Left colon (tissue), 2 donors: ENCODE data around the gene FASTKD1. TPM values are rescaled to one million over a fixed set of nuclear protein-coding genes. Genes with fewer than 3 reads are reported as not detected.
"Not testable (repeated sequence)": the region's sequence is repeated elsewhere in the genome, so short reads cannot be mapped to it uniquely, and the experiment has no call there.

Experiments used
- ATAC-seq: fragments of 200-7000 bp; cut with Tn5 transposase; one replicate; pipeline ENCODE4 v1.9.1; 2020; ENCODE audit warnings: mild to moderate bottlenecking, moderate library complexity
- DNase-seq, 2 donors: peaks; one replicate each; pipeline ENCODE4 v3.0.0-alpha.2; 2020
- intact Hi-C, 2 donors: fragments of 100-400 bp; cut with DNase I in 1 of 2; cut with micrococcal nuclease in 1 of 2; formaldehyde crosslinking; loops; one replicate each; pipeline versions ENCODE4 v1.11.2 to v1.14.0; 2022; cut with DNase I, micrococcal nuclease
- long read RNA-seq: library from polyadenylated mRNA; unstranded; transcript quantifications from one replicate; pipeline ENCODE4 v2.0.0, GENCODE V29; 2021
- total RNA-seq, 2 donors: library from RNA; stranded (reverse); fragmentation: NEBNext Ultra II Directional; extraction: Animal tissue kit (Norgen Biotek cat#: 25700); gene quantifications; one replicate each; pipeline ENCODE4 v1.2.1, GENCODE V29; 2021
- donor health status: DM: no; HTN: no; CAD: no.
- donor health status: DM: yes; HTN: yes; CAD: no.

FASTKD1 gene, protein sequence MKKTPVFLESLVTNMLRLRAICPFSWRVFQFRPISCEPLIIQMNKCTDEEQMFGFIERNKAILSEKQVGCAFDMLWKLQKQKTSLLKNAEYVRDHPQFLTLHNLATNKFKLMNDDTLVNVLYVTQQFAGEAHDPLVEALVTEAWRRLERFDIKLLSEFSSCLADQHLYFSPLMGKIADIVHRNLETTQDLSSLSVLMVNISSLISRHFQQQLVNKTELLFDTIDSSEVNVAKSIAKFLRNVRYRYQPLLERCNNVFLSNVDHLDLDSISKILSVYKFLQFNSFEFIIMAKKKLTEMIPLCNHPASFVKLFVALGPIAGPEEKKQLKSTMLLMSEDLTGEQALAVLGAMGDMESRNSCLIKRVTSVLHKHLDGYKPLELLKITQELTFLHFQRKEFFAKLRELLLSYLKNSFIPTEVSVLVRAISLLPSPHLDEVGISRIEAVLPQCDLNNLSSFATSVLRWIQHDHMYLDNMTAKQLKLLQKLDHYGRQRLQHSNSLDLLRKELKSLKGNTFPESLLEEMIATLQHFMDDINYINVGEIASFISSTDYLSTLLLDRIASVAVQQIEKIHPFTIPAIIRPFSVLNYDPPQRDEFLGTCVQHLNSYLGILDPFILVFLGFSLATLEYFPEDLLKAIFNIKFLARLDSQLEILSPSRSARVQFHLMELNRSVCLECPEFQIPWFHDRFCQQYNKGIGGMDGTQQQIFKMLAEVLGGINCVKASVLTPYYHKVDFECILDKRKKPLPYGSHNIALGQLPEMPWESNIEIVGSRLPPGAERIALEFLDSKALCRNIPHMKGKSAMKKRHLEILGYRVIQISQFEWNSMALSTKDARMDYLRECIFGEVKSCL
- 10 to 100 TPM; 65.8 to 69.2 TPM for total RNA-seq
- long read RNA-seq, transcript FASTKD1-204 (15 exons, 2,967 nt), result major isoform, 43 of 72 reads
- long read RNA-seq, partial matches to known transcripts, result 11 of 72 reads
- long read RNA-seq, other reads (novel, unspliced or antisense), result 17 of 72 reads

DNA sequence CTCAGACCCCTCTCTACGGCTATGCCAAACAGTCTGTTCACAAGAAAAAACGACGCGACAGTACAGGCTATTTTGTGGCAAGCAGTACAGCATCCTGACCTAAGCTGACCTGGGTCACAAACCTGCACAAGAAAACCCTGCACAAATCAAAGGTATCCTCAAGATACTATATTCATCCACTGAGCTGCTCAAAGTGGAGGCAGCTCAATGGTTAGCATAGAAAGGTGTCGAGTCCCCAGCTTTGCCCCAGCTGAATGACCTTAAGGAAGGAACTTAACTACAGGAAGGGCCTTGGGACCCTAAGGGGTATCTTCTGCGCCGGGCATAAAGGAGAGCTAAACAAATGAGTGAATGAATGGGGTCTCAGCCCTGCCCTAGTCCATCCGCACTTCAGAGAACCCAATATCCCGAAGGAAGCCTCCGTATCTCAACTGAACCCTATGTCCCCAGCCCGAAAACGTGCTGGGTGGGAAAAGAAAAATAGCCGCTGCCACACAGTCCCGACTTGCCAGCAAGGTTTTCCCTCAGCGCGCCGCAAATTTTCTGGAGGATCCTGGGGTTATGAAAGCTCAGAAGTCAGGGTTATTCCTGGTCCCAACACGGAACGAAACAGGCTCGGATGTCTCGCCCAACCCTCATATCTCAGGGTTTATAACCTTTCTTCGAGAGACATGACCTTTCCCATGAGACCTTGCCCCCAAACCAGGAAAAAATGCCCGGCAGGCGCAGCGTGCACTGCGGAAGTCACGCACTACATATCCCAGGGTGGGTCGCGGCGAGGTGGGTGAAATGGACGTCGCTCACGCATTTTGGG lies at the start of gene FASTKD1:
FASTKD1 (minus strand) TSS at position 706 of the 814 bp plus-strand sequence. CDS start 1,836 bp downstream, outside the sequence.
- DNase-seq (peak; percentile 93 to 94), ATAC-seq (peak; percentile 98)
- intact Hi-C loops, result loop anchor here in 1 of 2 donors (10.0 kb wide), 1 partner anchor 111 kb away; no protein-coding TSS in a partner anchor

DNA sequence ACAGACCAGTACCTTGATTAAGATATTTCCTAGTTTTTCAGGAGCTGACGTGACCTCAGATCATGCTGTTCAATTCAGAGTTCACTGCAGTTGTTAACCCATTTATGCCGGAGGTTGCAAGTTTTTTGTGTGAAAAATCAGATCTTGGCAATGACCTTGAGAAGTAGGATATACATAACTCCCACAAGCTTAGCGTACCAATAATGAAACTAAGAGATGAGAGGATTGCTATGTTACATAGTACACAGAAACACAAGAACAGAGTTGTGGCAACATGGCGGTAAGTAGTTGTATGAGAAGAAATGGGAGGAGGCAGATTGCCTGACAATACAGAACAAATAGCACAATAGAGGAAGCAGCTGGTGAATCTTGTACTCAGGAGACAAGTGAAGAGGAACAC lies 49.6 kb upstream of the FASTKD1 start:
- no peak for ATAC-seq

DNA sequence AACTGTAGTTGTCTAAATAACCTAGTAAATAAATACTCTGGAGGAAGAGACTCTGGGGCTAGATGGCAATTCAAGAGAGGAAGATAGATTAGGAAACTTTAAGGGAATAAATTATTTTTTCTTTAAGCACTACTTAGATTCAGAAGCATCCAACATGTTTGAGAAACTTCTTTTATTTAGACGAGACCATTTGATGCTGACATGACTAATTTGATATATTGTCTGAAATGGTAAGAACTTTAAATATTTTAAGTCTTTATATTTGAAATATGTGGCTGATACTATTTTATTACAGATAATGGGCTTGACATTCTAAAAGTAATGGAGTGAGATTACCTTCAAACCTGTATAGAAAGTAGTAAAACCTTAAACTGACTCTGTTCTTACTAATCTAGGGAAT lies 46.8 kb upstream of the FASTKD1 start:
- DNase-seq (no peak), ATAC-seq (no peak)
- intact Hi-C loops, result no loop called here

More for the DNA sequence above, 49.6 kb upstream of the FASTKD1 start:
- intact Hi-C loops, result no loop called here
- no peak for DNase-seq

DNA sequence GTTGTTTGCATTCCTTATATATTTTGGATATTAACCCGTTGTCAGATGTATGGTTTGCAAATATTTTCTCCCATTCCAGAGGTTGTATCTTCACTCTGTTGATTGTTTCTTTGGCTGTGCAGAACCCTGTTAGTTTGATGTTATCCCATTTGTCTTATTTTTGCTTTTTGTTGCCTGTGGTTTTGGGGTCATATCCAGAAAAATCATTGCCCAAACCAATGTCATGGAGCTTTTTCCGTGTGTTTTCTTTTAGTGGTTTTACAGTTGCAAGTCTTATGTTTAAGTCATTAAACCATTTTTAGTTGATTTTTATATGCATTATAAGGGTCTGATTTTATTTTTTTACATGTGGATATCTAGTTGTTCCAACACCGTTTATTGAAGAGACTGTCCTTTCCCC lies 46.3 kb upstream of the FASTKD1 start:
- DNase-seq, result no peak
- no peak for ATAC-seq
- intact Hi-C loops, result no loop called here

DNA sequence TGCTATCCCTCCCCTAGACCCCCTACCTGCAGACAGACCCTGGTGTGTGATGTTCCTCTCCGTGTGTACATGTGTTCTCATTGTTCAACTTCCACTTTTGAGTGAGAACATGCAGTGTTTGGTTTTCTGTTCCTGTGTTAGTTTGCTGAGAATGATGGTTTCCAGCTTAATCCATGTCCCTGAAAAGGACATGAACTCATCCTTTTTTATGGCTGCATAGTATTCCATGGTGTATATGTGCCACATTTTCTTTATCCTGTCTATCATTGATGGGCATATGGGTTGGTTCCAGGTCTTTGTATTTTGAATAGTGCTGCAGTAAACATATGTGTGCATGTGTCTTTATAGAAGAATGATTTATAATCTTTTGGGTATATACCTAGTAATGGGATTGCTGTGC lies 42.3 kb upstream of the FASTKD1 start:
- DNase-seq, intact Hi-C loops, ATAC-seq: not testable (repeated sequence)

DNA sequence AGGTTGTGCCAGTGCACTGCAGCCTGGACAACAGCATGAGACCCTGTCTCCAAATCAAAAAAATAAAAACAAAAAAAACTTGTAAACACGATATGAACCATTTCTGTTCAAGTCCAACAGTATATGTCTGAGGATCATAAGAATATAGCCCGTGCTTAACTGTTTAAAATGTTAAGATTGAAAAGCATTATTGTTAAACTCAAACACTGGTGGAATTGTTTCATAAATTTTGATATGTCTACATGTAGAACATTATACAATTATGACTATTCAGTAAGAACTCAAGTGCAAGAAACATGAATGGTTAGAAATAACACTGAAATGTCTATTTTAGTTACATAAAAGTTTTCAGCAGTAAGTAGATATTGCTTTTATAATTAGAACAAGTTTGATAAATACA lies 40.2 kb upstream of the FASTKD1 start:
- DNase-seq, result no peak
- no peak for ATAC-seq
- intact Hi-C loops, result no loop called here

DNA sequence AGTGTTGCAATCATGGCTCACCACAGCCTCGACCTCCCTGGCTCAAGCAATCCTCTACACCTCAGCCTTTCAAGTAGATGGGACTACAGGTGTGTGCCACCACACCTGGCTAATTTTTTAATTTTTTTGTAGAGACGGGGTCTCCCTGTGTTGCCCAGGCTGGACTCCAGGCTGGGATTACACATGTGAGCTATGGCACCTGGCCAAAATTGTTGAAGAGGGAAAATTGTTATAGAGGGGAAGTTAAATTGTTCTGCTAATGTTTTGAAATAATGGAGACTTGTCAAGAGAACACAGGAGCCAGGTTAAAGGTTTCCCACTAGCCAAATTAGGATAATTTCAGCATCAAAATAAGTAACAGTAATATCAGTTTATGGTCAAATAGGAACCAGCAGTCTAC lies 35.6 kb upstream of the FASTKD1 start:
- intact Hi-C loops, result no loop called here
- ATAC-seq (no peak), DNase-seq (no peak)

DNA sequence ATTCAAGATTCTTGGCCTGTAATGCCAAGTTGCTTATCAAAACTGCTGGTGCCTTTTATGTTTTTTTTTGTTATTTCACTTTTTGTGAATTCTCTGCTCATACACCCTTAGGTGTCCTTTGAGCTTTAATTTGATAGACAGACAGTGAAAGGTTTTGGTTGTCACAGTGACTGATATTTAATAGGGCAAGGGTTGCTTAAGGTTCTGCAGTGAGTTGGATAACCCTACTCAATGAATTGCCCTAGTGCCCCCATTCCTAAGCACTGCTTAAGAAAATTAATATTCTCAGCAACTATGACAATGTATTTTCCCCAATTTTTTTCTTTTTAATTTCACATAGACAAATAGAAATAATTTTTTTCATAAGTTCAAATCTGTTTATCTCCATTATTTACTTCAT lies 25.9 kb upstream of the FASTKD1 start:
- intact Hi-C loops, result no loop called here
- ATAC-seq (no peak), DNase-seq (no peak)

DNA sequence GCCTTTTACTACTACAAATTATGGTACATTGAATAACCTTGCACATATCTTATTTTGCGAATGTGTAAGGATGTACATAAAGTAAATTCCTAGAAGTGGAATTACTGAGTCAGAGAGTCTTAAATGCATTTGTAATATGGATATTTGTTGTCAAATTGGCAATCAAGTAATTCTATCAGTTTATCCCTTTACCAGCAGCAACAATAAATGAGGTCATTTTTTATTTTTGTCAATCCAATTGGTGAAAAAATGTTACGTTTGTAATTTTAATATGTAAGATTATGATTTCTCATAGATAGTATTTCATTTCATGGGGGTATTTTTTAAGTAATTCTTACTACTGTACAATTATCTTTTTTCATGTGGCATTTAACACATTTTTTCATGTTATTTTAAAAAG lies 25.3 kb upstream of the FASTKD1 start:
- no peak for DNase-seq
- intact Hi-C loops, result no loop called here
- no peak for ATAC-seq

DNA sequence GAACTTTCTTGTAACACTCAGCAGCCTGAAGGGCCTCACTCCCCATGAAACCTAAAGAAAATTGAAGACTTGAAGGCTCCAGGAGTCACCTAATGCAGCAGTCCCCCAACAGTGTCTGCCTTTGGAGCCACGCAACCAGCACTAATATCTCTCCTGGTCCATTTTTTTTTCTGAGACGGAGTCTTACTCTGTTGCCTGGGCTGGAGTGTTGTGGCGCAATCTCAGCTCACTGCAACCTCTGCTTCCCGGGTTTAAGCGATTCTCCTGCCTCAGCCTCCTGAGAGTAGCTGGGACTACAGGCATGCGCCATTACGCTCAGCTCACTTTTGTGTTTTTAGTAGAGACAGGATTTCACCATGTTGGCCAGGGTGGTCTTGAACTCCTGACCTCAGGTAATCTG lies 22.9 kb upstream of the FASTKD1 start:
- not testable (repeated sequence) for DNase-seq, ATAC-seq

DNA sequence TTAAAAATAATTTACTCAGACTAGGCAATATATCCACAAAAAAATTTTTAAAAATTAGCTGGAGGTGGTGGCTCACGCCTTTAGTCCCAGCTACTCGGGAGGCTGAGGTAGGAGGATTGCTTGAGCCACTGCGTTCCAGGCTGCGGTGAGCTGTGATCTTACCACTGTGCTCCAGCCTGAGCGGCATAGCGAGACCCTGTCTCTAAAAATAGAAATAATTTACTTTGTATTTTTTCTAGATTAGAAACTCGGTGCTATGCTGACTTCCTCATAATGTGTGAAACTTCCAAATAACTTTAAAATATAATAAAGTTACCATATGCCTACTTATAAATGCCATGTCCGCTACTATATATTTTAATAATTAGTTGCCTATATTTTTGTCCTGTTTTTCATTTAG lies 17.1 kb upstream of the FASTKD1 start:
- ATAC-seq, result no peak
- DNase-seq, result no peak
- intact Hi-C loops, result no loop called here

More for the DNA sequence above, 22.9 kb upstream of the FASTKD1 start:
- intact Hi-C loops, result not testable (repeated sequence)

DNA sequence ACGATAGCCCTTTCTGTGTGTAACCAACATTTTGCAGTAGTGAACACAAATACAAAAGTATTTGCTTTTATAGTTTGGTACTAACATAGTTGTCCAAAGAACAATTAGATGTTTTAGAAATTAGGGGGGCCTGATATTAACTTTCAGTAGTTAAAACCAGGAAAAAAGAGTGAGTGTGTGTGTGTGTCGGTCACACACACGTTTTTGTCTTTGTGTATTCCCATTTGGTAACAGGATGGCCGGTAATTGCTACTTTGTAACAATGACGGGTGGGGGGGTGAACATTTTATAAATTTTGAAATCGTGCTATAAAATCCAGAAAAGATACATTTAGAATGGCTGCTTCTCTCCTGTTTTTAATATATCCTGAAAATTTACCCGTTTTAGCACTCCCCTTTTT lies 12.0 kb upstream of the FASTKD1 start:
- intact Hi-C loops, result no loop called here
- DNase-seq, result no peak
- ATAC-seq, result no peak

DNA sequence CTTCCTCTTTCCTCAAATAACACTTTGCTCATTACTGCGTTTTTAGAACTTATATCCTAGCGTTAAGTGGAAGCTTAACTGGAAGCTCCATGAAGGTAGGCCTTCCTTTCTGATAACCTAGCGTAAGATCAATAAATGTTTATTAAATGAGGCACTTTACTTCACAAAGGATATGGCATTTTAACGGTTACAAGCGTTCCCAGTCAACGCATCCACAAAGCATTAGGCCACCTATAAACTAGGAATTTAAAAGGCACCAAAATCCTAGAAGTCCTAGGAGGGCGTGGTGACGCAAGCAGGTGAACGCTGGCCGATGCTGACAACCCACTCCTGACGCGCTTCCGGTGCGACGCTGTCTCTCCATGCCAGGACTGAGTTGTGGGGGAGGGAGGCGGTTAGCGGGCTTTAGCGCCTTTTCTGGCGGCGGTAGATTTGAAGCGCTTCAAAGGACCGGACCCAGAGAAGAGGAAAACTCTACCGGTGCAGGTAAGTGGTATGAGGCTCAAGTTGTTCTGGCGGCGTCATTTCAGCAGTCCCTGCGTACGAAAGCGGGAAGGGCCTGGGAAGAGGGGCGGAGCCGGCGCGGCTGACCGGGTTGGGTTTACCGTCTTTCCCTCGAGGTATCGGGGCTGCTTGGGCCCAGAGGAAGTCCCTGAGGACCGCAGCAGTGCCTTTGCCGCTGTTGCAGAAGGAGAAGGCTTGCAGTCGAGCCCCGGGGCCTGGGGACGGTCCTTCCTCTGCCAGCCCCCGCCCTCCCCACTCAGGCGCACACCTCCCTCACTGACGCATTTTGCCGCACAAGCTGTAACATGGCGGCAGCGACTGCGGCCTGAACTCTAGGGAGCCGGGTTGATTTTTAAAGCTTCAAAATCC lies 10.6 kb upstream of the FASTKD1 start, which contains the start of gene PPIG:
PPIG (plus strand) TSS at position 347 of the 873 bp plus-strand sequence. CDS start 19,691 bp downstream, outside the sequence.
- peak; percentile 95 for ATAC-seq
- peak; percentile 92 to 93 for DNase-seq
- intact Hi-C loops, result no loop called here

DNA sequence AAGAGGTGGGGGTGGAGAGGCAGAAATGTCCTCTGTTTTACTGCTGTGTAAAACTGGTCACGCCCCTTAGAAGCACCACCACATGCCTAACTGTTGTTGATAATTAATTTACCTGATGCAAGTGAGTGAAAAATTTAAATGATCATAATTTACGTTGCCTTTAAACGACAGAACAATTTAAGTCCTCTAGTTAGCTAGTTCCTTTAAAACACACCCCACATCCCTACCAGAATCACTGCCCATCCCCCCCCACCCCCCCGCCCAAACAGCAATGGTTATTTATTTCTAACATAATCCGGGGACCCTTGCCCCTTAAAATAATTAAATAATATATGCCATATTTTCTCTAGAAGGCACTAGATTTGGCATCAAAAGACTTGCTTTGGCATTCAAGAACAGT lies 9.9 kb upstream of the FASTKD1 start:
- no peak for ATAC-seq
- intact Hi-C loops, result no loop called here
- DNase-seq, result no peak

DNA sequence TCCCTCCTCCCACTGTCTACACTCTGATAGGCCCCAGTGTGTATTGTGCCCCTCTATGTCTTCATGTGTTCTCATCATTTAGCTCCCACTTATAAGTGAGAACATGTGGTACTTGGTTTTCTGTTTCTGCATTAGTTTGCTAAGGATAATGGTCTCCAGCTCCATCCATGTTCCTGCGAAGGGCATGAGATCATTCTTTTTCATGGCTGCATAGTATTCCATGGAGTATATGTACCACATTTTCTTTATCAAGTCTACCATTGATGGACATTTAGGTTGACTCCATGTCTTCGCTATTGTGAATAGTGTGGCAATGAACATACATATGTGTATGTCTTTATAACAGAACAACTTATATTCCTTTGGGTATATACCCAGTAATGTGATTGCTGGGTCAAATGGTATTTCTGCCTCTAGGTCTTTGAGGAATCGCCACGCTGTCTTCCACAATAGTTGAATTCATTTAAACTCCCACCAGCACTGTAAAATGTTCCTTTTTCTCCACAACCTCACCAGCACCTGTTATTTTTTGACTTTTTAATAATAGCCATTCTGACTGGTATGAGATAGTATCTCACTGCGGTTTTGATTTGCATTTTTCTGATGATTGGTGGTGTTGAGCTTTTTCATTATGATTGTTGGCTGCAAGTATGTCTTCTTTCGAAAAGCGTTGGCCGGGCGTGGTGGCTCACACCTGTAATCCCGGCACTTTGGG lies 9.0 kb upstream of the FASTKD1 start:
- ATAC-seq, intact Hi-C loops: not testable (repeated sequence)
- DNase-seq, result peak in 1 of 2 donors; percentile 13

DNA sequence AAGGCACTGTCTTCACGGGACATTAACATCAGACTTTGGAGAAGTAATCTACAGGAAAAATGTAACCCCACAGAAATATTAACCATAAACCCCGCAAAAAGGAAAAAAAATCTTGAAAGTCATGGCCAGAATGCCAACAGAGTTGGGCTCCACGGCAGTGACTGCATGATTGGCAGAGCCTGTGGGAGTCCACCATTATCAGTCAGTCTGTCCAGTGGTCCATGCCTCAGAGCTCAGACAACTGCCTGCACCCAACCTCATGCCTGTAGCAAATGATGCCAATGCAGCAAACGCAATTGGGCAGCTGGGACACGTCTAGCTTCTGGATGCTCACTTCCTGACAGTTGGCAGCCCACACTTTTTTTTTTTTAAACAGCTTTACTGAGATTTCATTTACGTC lies 5.4 kb upstream of the FASTKD1 start:
- ATAC-seq (no peak), DNase-seq (no peak)
- intact Hi-C loops, result loop anchor here in 1 of 2 donors (10.0 kb wide), 1 partner anchor 106 kb away; no protein-coding TSS in a partner anchor

DNA sequence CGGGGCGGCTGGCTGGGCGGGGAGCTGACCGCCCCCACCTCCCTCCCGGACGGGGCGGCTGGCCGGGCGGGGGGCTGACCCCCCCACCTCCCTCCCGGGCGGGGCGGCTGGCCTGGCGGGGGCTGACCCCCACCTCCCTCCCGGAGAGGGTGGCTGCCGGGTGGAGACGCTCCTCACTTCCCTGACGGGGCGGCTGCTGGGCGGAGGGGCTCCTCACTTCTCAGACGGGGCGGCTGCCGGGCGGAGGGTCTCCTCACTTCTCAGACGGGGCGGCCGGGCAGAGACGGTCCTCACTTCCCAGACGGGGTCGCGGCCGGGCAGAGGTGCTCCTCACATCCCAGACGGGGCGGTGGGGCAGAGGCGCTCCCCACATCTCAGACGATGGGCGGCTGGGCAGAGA lies 1.6 kb upstream of the FASTKD1 start:
- not testable (repeated sequence) for DNase-seq, ATAC-seq
- intact Hi-C loops, result loop anchor here in 1 of 2 donors (10.0 kb wide), 1 partner anchor 110 kb away; no protein-coding TSS in a partner anchor
